Calu3 (cell line): Measurements from ENCODE around the gene PAGE2B. TPM values are rescaled to one million over a fixed set of nuclear protein-coding genes. Genes with fewer than 3 reads are reported as not detected.
"Not testable (repeated sequence)": the region's sequence is repeated elsewhere in the genome, so short reads cannot be mapped to it uniquely, and the experiment has no call there.

Experiments used
- BruUV-seq: library from RNA; stranded (reverse); fragments of 400-500 nt; replicated peaks from 2 replicates; lab custom pipeline; 2021; lab: Mats Ljungman, UMichigan
- CTCF ChIA-PET: fragments of 300-600 bp; sonication (Branson Sonifier 250); formaldehyde crosslinking; loops from one replicate; lab custom pipeline; 2022; ENCODE audit warnings: antibody characterized with exemption; lab: Charles Lee
- DNase-seq: peaks from one replicate; pipeline ENCODE4 v3.0.0; 2022
- H3K27ac Mint-ChIP-seq: one replicate; pipeline ENCODE4 v1.8.0; 2022; ENCODE audit warnings: mixed read lengths; ENCODE audit not compliant: unreplicated experiment
- H3K27me3 Mint-ChIP-seq: one replicate; pipeline ENCODE4 v1.8.0; 2022; ENCODE audit warnings: mixed read lengths; ENCODE audit not compliant: unreplicated experiment
- H3K36me3 Mint-ChIP-seq: one replicate; pipeline ENCODE4 v1.8.0; 2022; ENCODE audit warnings: mild to moderate bottlenecking, moderate library complexity, mixed read lengths; ENCODE audit not compliant: insufficient read depth, unreplicated experiment
- H3K4me1 Mint-ChIP-seq: one replicate; pipeline ENCODE4 v1.8.0; 2022; ENCODE audit warnings: mild to moderate bottlenecking, low read depth, mixed read lengths; ENCODE audit not compliant: unreplicated experiment
- H3K4me3 Mint-ChIP-seq: one replicate; pipeline ENCODE4 v1.8.0; 2022; ENCODE audit warnings: mild to moderate bottlenecking, low read depth, moderate library complexity, mixed read lengths; ENCODE audit not compliant: unreplicated experiment
- H3K9me3 Mint-ChIP-seq: one replicate; pipeline ENCODE4 v1.8.0; 2022; ENCODE audit warnings: low read depth, mixed read lengths; ENCODE audit not compliant: unreplicated experiment
- intact Hi-C: fragments of 100-400 bp; cut with micrococcal nuclease; formaldehyde crosslinking; loops from one replicate; pipeline ENCODE4 v1.10.0; 2022; ENCODE audit not compliant: unreplicated experiment
- total RNA-seq: library from RNA; stranded (reverse); gene quantifications from 2 replicates; pipeline ENCODE4 v1.2.3, GENCODE V29; 2022
- TF ChIP-seq, protein P1 (sequence below): fragments of 200-600 bp; IDR thresholded peaks from one replicate; pipeline ENCODE4 v1.8.0; 2022; ENCODE audit warnings: antibody characterized with exemption; ENCODE audit not compliant: unreplicated experiment

PAGE2B gene
- total RNA-seq, 1 experiment from 2014 or later, result not detected

DNA sequence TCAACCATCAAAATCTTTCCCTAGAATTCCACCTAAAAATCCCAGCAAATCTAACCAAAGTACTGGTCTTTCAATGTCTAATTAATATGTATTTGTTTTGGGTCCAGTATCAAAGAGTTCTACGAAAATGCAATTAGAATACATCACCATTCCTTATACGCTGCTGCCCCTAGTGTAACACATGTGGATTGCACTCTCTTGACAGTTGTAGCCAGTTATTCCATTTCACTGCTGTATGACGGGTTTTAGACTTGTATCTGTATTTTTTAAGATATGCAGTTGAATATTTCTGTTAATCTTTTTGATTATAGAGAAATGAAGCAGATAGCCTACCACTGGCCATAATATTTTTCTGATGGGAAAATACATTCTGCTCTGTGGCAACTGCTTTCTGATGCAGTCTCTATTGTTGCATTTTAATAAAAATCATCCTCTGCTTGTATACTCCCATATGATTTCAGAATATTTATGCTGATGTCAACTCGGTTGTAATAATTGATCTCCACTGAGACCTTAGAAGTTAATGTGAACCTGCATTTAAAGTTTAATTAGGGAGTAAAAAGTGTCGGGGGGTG, 17.1 kb upstream of the PAGE2B start:
- no peaks in the 10 kb centered on the region for H3K36me3 Mint-ChIP-seq
- H3K9me3 Mint-ChIP-seq, result no peaks in the 10 kb centered on the region
- CTCF ChIA-PET, result interaction anchor here (1.0 to 1.2 kb wide), 3 partner anchors 57 to 418 kb away, joined by 3 to 4 read pairs (median 4); partner anchors contain the start of gene APEX2
- no peaks in the 10 kb centered on the region for H3K27me3 Mint-ChIP-seq
- no TSS peak for BruUV-seq
- H3K4me1 Mint-ChIP-seq, result peaks cover 8% of the 10 kb centered on the region
- TF ChIP-seq, protein P1, sequence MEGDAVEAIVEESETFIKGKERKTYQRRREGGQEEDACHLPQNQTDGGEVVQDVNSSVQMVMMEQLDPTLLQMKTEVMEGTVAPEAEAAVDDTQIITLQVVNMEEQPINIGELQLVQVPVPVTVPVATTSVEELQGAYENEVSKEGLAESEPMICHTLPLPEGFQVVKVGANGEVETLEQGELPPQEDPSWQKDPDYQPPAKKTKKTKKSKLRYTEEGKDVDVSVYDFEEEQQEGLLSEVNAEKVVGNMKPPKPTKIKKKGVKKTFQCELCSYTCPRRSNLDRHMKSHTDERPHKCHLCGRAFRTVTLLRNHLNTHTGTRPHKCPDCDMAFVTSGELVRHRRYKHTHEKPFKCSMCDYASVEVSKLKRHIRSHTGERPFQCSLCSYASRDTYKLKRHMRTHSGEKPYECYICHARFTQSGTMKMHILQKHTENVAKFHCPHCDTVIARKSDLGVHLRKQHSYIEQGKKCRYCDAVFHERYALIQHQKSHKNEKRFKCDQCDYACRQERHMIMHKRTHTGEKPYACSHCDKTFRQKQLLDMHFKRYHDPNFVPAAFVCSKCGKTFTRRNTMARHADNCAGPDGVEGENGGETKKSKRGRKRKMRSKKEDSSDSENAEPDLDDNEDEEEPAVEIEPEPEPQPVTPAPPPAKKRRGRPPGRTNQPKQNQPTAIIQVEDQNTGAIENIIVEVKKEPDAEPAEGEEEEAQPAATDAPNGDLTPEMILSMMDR, result peak; percentile 65
- H3K27ac Mint-ChIP-seq, result no peak overlapping the region
- intact Hi-C loops, result loop anchor here (1.0 to 5.0 kb wide), 3 partner anchors 166 to 810 kb away; no protein-coding TSS in a partner anchor
- no peak overlapping the region for H3K4me3 Mint-ChIP-seq
- DNase-seq, result peak; percentile 22

DNA sequence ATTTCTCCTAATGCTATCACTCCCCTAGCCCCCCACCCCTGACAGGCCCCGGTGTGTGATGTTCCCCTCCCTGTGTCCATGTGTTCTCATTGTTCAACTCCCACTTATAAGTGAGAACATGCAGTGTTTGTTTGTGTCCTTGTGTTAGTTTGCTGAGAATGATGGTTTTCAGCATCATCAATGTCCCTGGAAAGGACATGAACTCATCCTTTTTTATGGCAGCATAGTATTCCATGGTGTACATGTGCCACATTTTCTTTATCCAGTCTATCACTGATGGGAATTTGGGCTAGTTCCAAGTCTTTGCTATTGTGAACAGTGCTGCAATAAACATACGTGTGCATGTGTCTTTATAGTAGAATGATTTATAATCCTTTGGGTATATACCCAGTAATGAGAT, 7.7 kb upstream of the PAGE2B start:
- CTCF ChIA-PET, H3K9me3 Mint-ChIP-seq, H3K4me3 Mint-ChIP-seq, intact Hi-C loops, H3K27ac Mint-ChIP-seq, BruUV-seq, H3K27me3 Mint-ChIP-seq, DNase-seq, H3K4me1 Mint-ChIP-seq, H3K36me3 Mint-ChIP-seq: not testable (repeated sequence)

DNA sequence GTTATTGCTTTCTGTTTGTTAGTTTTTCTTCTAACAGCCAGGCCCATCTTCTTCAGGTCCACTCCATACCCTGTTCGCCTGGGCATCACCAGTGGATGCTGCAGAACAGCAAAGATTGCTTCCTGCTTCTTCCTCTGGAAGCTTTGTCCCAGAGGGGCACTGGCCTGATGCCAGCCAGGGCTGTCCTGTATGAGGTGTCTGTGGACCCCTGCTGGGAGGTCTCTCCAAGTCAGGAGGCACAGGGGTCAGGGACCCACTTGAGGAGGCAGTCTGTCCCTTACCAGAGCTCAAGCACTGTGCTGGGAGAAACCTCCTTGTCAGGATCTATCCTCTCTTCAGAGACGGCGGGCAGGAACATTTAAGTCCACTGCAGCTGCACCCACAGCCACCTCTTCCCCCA, 2.5 kb upstream of the PAGE2B start:
- BruUV-seq, result no TSS peak
- H3K9me3 Mint-ChIP-seq, result no peaks in the 10 kb centered on the region
- H3K27me3 Mint-ChIP-seq, result no peaks in the 10 kb centered on the region
- no peak for DNase-seq
- no peaks in the 10 kb centered on the region for H3K36me3 Mint-ChIP-seq
- H3K27ac Mint-ChIP-seq, result no peak overlapping the region
- CTCF ChIA-PET, result no interaction called here
- H3K4me3 Mint-ChIP-seq, result no peak overlapping the region
- intact Hi-C loops, result no loop called here
- TF ChIP-seq, protein P1, result no peak
- H3K4me1 Mint-ChIP-seq, result no peaks in the 10 kb centered on the region

DNA sequence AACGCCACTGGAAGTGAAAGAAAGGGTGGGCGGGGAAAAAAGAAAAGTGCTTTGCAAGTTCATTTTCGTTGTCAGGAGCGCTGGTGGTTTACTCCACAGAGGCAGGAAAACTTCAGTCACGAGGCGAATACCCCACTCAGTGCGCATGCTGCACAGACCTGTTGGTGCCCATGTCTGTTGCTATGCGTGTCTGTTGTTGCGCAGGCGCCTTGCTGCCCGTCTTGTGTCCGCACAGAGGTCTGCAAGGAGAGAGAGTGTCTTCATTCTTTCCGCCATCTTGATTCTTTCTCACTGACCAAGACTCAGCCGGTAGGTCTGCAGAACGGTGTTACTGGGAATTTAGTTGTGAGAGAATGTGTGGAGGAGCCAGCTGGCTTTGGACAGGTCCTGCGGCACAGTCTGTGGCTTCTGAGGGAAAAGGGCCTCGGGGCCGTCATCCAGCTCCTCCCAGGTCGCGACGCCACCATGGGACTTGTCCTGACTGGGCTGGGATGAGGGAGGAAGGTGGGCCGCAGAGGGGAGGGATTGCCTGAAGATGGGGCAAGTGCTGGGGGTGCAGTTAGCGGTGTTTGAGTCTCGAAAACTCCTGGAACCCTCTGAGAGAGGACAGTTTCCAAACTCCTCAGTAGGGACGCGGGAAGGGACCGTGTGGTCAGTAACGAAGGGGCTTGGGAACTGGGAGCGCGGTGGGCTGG, 14.1 kb downstream of the PAGE2B start, which contains the start of gene PAGE2:
TSS of gene PAGE2 (plus strand) at position 224 of the 695 bp plus-strand sequence. CDS start 1,003 bp downstream, outside the sequence.
- TF ChIP-seq, protein P1, result no peak

More for the DNA sequence above, 14.1 kb downstream of the PAGE2B start, which contains the start of gene PAGE2:
- Mint-ChIP-seq H3K4me3 (no peak within 1 kb of the TSS), H3K27me3 (no peaks in the 10 kb centered on the region), H3K27ac (no peak within 1 kb of the TSS), H3K36me3 (no peaks in the 10 kb centered on the region), H3K9me3 (no peaks in the 10 kb centered on the region), H3K4me1 (no peaks in the 10 kb centered on the region)
- no peak for DNase-seq
- no TSS peak for BruUV-seq
- intact Hi-C loops, result no loop called here
- CTCF ChIA-PET, result no interaction called here
